HCT116 (cell line): ENCODE measurements around the gene TMEM198. TPM values are rescaled to one million over a fixed set of nuclear protein-coding genes. Genes with fewer than 3 reads are reported as not detected.
A peak's percentile ranks its signal among the peaks of the same experiment; 100 is the strongest.

Source experiments
- ATAC-seq: fragments of 200-7000 bp; cut with Tn5 transposase; 2 replicates; pipeline ENCODE4 v1.9.1; 2020; ENCODE audit warnings: mild to moderate bottlenecking, moderate library complexity
- BruUV-seq: library from RNA; stranded (reverse); fragments of 400-500 nt; replicated peaks from 2 replicates; lab custom pipeline; 2021; lab: Mats Ljungman, UMichigan
- CTCF ChIA-PET: fragments of 300-600 bp; sonication (Branson Sonifier 250); formaldehyde crosslinking; loops from one replicate; lab custom pipeline; 2021; ENCODE audit warnings: antibody characterized with exemption; lab: Charles Lee
- POLR2A ChIA-PET: fragments of 300-600, 350-600 bp; sonication (Branson Sonifier 250); formaldehyde crosslinking; loops from one replicate; lab custom pipeline; 2021; ENCODE audit warnings: antibody characterized with exemption; lab: Charles Lee
- RAD21 ChIA-PET, 2 experiments: fragments of 300-600 bp; sonication (Branson Sonifier 250); formaldehyde crosslinking; loops; one replicate each; lab custom pipeline; 2023; ENCODE audit warnings: low total read pairs in 2 of 2; ENCODE audit not compliant: uncharacterized antibody in 2 of 2, unreplicated experiment in 2 of 2, low non-redundant PET in 1 of 2; lab: Charles Lee
- DNase-seq: peaks from one replicate; pipeline ENCODE4 v3.0.0-alpha.2; 2010; ENCODE audit warnings: low read depth, low spot score
- H2AFZ ChIP-seq: fragments of 200-600 bp; shearing (Covaris generic), sonication (generic); 2 replicates; pipeline ENCODE4 v1.6.1; 2017; ENCODE audit warnings: low read depth, mixed run types, mixed read lengths, antibody characterized with exemption, low read length; ENCODE audit not compliant: poor library complexity, severe bottlenecking
- H3K27ac ChIP-seq: 2 replicates; pipeline ENCODE4 v1.5.1; 2012; ENCODE audit warnings: low read depth, low read length
- H3K27me3 ChIP-seq: fragments of 200-600 bp; sonication (generic); 2 replicates; pipeline ENCODE4 v1.6.1; 2016; ENCODE audit warnings: mixed run types, low read length, mixed read lengths; ENCODE audit not compliant: insufficient read depth
- H3K36me3 ChIP-seq, 2 experiments: fragments of 200-500 bp in 1 of 2; fragments of 200-600 bp in 1 of 2; sonication (Bioruptor generic) in 1 of 2; sonication (generic) in 1 of 2; 2 replicates each; pipeline versions ENCODE4 v1.5.1 to v1.6.1; 2014 to 2016; ENCODE audit warnings: low read length in 2 of 2, inconsistent platforms in 1 of 2, mixed read lengths in 1 of 2, mixed run types in 1 of 2; ENCODE audit not compliant: insufficient read depth in 2 of 2, control insufficient read depth in 1 of 2
- H3K4me1 ChIP-seq, 2 experiments: fragments of 200-600 bp in 1 of 2; sonication (generic) in 1 of 2; 2 replicates each; pipeline versions ENCODE4 v1.5.1 to v1.6.1; 2012 to 2017; ENCODE audit warnings: low read length in 2 of 2, inconsistent platforms in 1 of 2, mild to moderate bottlenecking in 1 of 2, mixed read lengths in 1 of 2, mixed run types in 1 of 2, moderate library complexity in 1 of 2; ENCODE audit not compliant: insufficient read depth in 2 of 2, control insufficient read depth in 1 of 2
- H3K4me2 ChIP-seq: fragments of 200-600 bp; sonication (generic); 2 replicates; pipeline ENCODE4 v1.6.1; 2017; ENCODE audit warnings: mixed run types, low read length, mixed read lengths
- H3K4me3 ChIP-seq, 2 experiments: fragments of 200-600 bp in 1 of 2; sonication (generic) in 1 of 2; replicated peaks in 1 of 2; 2 replicates each; pipeline ENCODE4 v1.5.1; 2011 to 2016; ENCODE audit warnings: low read length in 2 of 2, control low read depth in 1 of 2, low read depth in 1 of 2, mild to moderate bottlenecking in 1 of 2, mixed read lengths in 1 of 2, mixed run types in 1 of 2
- H3K79me2 ChIP-seq: fragments of 200-600 bp; sonication (generic); 2 replicates; pipeline ENCODE4 v1.6.1; 2017; ENCODE audit warnings: mild to moderate bottlenecking, mixed run types, low read length, moderate library complexity, mixed read lengths; ENCODE audit not compliant: insufficient read depth
- H3K9ac ChIP-seq: fragments of 200-600 bp; sonication (generic); 2 replicates; pipeline ENCODE4 v1.6.1; 2016; ENCODE audit warnings: low read length, mixed read lengths
- H3K9me2 ChIP-seq: fragments of 200-600 bp; sonication (generic), shearing (Covaris generic); 2 replicates; pipeline ENCODE4 v1.6.1; 2017; ENCODE audit warnings: mixed run types, mild to moderate bottlenecking, moderate library complexity; ENCODE audit not compliant: insufficient read depth
- H3K9me3 ChIP-seq, 2 experiments: fragments of 200-500 bp in 1 of 2; fragments of 200-600 bp in 1 of 2; sonication (Bioruptor generic) in 1 of 2; sonication (generic) in 1 of 2; 2 replicates each; pipeline ENCODE4 v1.6.1; 2014 to 2017; ENCODE audit warnings: low read length in 2 of 2, mixed read lengths in 2 of 2, inconsistent platforms in 1 of 2, low read depth in 1 of 2, mild to moderate bottlenecking in 1 of 2, mixed run types in 1 of 2, moderate library complexity in 1 of 2; ENCODE audit not compliant: control insufficient read depth in 1 of 2, insufficient read depth in 1 of 2
- H4K20me1 ChIP-seq: fragments of 200-600 bp; sonication (generic), shearing (Covaris generic); 2 replicates; pipeline ENCODE4 v1.6.1; 2017; ENCODE audit warnings: mixed run types, mild to moderate bottlenecking, moderate library complexity; ENCODE audit not compliant: insufficient read depth
- EGR1 ChIP-seq: IDR thresholded peaks from 2 replicates; pipeline ENCODE4 v1.6.1; 2012; ENCODE audit warnings: low read depth
- EZH2phosphoT487 ChIP-seq: fragments of 200-600 bp; IDR thresholded peaks from 2 replicates; pipeline ENCODE4 v1.6.1; 2018; ENCODE audit warnings: antibody characterized with exemption, borderline replicate concordance
- FOSL1 ChIP-seq: IDR thresholded peaks from 2 replicates; pipeline ENCODE4 v1.6.1; 2012; ENCODE audit warnings: low read depth
- JUND ChIP-seq: IDR thresholded peaks from 2 replicates; pipeline ENCODE4 v1.6.1; 2012
- POLR2A ChIP-seq: IDR thresholded peaks from 2 replicates; pipeline ENCODE4 v1.7.0; 2011; ENCODE audit warnings: borderline replicate concordance; ENCODE audit not compliant: insufficient read depth, insufficient read length; ENCODE audit errors: extremely low read depth
- POLR2AphosphoS5 ChIP-seq: IDR thresholded peaks from 2 replicates; pipeline ENCODE4 v1.6.1; 2011; ENCODE audit warnings: mild to moderate bottlenecking, low read depth, low read length, moderate library complexity
- SIN3A ChIP-seq: IDR thresholded peaks from 2 replicates; pipeline ENCODE4 v1.6.1; 2012; ENCODE audit warnings: low read depth
- SP1 ChIP-seq: IDR thresholded peaks from 2 replicates; pipeline ENCODE4 v1.6.1; 2012; ENCODE audit warnings: low read depth
- SRF ChIP-seq: IDR thresholded peaks from 2 replicates; pipeline ENCODE4 v1.6.1; 2012; ENCODE audit warnings: low read depth
- TCF7L2 ChIP-seq: IDR thresholded peaks from 2 replicates; pipeline ENCODE4 v1.7.0; 2011; ENCODE audit warnings: borderline replicate concordance, inconsistent platforms; ENCODE audit not compliant: insufficient read depth, insufficient read length; ENCODE audit errors: extremely low read depth
- ZFX ChIP-seq: fragments of 450-650 bp; IDR thresholded peaks from 2 replicates; pipeline ENCODE4 v1.6.1; 2017
- intact Hi-C: fragments of 100-400 bp; cut with micrococcal nuclease; formaldehyde crosslinking; loops from 2 replicates; pipeline ENCODE4 v1.10.0; 2022
- total RNA-seq: library from RNA; stranded (reverse); gene quantifications from one replicate; pipeline ENCODE4 v1.2.1, GENCODE V29; 2021; ENCODE audit not compliant: unreplicated experiment
- TF ChIP-seq, protein P1 (sequence below): IDR thresholded peaks from 2 replicates; pipeline ENCODE4 v1.6.1; 2012; ENCODE audit warnings: low read depth
- TF ChIP-seq, protein P2 (sequence below): IDR thresholded peaks from 2 replicates; pipeline ENCODE4 v1.6.1; 2012
- TF ChIP-seq, protein P3 (sequence below): IDR thresholded peaks from 2 replicates; pipeline ENCODE4 v1.6.1; 2011; ENCODE audit warnings: mild to moderate bottlenecking, low read length, moderate library complexity; ENCODE audit not compliant: insufficient replicate concordance; ENCODE audit errors: extremely low read depth
- TF ChIP-seq, protein P4 (sequence below): IDR thresholded peaks from 2 replicates; pipeline ENCODE4 v1.6.1; 2012

The TMEM198 gene
- total RNA-seq, 1 experiment from 2014 or later: 2.1 TPM

DNA sequence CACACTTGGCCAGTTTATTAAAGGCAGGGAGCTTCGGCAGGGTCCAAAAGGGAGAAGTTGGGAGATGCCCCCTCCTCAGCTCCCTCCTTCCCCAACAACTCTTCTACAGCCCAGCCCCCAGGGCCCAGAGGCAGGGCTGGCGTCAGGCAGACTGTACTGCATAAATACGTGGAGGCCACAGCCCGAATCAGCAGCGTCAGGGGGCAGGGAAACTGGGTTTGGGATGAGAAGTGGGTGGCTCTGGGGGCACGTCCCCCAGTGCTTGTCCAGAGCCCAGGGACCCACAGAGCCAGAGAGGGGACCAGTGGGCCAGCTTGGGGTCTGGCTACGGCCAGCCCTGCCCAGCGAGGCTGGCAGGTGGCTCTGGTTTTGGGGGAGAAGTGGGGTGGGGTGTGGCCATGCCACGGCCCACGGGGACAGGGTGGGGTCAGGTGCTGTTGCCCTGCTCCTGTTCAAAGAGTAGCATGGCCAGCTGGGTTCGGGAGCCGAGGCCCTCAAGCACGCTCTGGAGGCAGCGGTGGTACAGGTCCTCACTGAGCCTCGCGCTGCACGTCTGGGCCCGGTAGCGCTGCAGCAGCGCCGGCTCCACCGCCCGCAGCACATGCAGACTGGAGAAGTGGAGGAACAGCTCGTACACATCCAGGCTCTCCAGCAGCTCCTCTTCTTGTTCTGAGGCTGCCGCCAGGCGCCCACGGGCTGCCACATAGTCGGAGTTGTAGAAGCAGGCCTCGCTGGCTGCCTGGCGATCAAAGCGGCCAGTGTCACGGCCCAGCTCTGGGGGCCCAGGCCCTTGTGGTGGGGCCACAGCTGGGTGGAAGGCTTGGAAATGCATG, 4.7 kb upstream of the TMEM198 start:
- peaks cover 0 to 28% of the 10 kb centered on the region in 2 experiments; a peak in 2 of 4 replicates for H3K36me3 ChIP-seq
- no TSS peak for BruUV-seq
- peak overlapping the region; percentile 49; the same call in 1 of the 2 replicates for H3K27ac ChIP-seq
- peak overlapping the region; percentile 24; the same call in 1 of the 2 replicates for H3K9ac ChIP-seq
- H3K79me2 ChIP-seq: peaks cover 49% of the 10 kb centered on the region
- H3K27me3 ChIP-seq: no peaks in the 10 kb centered on the region
- intact Hi-C loops: loop anchor here (10.0 kb wide), 1 partner anchor 364 kb away; the partner anchor contains the start of genes CNPPD1, RETREG2 and SLC23A3
- H3K4me1 ChIP-seq: peaks cover 22 to 76% of the 10 kb centered on the region in 2 experiments
- ChIA-PET CTCF (interaction anchor here (1.4 to 3.0 kb wide), 3 partner anchors 8 to 150 kb away, joined by 3 to 15 read pairs (median 5); no protein-coding TSS in a partner anchor), RAD21 (no interaction called here), POLR2A (interaction anchor here (1.2 to 1.3 kb wide), 2 partner anchors 41 to 150 kb away, joined by 3 to 4 read pairs; no protein-coding TSS in a partner anchor)
- DNase-seq (no peak), ATAC-seq (no peak)
- peak overlapping the region; percentile 57 for H3K4me2 ChIP-seq
- H2AFZ ChIP-seq: no peak overlapping the region
- no peak overlapping the region for H3K4me3 ChIP-seq
- H4K20me1 ChIP-seq: peaks cover 6% of the 10 kb centered on the region; the same call in 1 of the 2 replicates
- no peaks in the 10 kb centered on the region for H3K9me2 ChIP-seq
- no peaks in the 10 kb centered on the region for H3K9me3 ChIP-seq
- TF ChIP-seq EGR1: no peak
- TF ChIP-seq, protein P1, sequence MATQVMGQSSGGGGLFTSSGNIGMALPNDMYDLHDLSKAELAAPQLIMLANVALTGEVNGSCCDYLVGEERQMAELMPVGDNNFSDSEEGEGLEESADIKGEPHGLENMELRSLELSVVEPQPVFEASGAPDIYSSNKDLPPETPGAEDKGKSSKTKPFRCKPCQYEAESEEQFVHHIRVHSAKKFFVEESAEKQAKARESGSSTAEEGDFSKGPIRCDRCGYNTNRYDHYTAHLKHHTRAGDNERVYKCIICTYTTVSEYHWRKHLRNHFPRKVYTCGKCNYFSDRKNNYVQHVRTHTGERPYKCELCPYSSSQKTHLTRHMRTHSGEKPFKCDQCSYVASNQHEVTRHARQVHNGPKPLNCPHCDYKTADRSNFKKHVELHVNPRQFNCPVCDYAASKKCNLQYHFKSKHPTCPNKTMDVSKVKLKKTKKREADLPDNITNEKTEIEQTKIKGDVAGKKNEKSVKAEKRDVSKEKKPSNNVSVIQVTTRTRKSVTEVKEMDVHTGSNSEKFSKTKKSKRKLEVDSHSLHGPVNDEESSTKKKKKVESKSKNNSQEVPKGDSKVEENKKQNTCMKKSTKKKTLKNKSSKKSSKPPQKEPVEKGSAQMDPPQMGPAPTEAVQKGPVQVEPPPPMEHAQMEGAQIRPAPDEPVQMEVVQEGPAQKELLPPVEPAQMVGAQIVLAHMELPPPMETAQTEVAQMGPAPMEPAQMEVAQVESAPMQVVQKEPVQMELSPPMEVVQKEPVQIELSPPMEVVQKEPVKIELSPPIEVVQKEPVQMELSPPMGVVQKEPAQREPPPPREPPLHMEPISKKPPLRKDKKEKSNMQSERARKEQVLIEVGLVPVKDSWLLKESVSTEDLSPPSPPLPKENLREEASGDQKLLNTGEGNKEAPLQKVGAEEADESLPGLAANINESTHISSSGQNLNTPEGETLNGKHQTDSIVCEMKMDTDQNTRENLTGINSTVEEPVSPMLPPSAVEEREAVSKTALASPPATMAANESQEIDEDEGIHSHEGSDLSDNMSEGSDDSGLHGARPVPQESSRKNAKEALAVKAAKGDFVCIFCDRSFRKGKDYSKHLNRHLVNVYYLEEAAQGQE: no peak
- TF ChIP-seq POLR2AphosphoS5: no peak
- no peak for TF ChIP-seq FOSL1
- no peak for TF ChIP-seq ZFX
- TF ChIP-seq, protein P2, sequence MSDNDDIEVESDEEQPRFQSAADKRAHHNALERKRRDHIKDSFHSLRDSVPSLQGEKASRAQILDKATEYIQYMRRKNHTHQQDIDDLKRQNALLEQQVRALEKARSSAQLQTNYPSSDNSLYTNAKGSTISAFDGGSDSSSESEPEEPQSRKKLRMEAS: no peak
- no peak for TF ChIP-seq EZH2phosphoT487
- TF ChIP-seq SIN3A: no peak
- TF ChIP-seq TCF7L2: no peak
- no peak for TF ChIP-seq JUND
- no peak for TF ChIP-seq POLR2A
- TF ChIP-seq, protein P3, sequence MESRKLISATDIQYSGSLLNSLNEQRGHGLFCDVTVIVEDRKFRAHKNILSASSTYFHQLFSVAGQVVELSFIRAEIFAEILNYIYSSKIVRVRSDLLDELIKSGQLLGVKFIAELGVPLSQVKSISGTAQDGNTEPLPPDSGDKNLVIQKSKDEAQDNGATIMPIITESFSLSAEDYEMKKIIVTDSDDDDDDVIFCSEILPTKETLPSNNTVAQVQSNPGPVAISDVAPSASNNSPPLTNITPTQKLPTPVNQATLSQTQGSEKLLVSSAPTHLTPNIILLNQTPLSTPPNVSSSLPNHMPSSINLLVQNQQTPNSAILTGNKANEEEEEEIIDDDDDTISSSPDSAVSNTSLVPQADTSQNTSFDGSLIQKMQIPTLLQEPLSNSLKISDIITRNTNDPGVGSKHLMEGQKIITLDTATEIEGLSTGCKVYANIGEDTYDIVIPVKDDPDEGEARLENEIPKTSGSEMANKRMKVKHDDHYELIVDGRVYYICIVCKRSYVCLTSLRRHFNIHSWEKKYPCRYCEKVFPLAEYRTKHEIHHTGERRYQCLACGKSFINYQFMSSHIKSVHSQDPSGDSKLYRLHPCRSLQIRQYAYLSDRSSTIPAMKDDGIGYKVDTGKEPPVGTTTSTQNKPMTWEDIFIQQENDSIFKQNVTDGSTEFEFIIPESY: no peak
- TF ChIP-seq SRF: no peak
- TF ChIP-seq, protein P4, sequence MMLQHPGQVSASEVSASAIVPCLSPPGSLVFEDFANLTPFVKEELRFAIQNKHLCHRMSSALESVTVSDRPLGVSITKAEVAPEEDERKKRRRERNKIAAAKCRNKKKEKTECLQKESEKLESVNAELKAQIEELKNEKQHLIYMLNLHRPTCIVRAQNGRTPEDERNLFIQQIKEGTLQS: no peak
- no peak for TF ChIP-seq SP1
